ENCODE measurements around the gene PMM1. TPM values are rescaled to one million over a fixed set of nuclear protein-coding genes. Genes with fewer than 3 reads are reported as not detected.

PMM1 gene
- total RNA-seq, 4 donors from 2014 or later = 39.3 to 168 (median 73.1) TPM

DNA sequence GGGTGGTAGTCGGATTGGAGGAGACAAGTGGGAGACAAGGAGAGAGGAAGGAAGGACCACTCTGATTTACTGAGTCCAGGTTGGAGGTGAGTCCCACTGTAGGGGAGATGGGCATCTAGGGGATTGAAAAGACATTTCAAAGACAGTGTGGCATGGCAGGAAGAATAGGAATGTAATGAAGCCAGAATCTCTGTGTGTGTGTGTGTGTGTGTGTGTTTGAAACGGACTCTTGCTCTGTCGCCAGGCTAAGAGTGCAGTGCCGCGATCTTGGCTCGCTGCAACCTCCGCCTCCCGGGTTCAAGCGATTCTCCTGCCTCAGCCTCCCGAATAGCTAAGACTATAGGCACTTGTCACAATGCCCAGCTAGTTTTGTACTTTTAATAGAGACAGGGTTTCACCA, 33.1 kb downstream of the PMM1 start:
- no peak for DNase-seq (ENCODE audit: low spot score)
- TF ChIP-seq, protein P1, sequence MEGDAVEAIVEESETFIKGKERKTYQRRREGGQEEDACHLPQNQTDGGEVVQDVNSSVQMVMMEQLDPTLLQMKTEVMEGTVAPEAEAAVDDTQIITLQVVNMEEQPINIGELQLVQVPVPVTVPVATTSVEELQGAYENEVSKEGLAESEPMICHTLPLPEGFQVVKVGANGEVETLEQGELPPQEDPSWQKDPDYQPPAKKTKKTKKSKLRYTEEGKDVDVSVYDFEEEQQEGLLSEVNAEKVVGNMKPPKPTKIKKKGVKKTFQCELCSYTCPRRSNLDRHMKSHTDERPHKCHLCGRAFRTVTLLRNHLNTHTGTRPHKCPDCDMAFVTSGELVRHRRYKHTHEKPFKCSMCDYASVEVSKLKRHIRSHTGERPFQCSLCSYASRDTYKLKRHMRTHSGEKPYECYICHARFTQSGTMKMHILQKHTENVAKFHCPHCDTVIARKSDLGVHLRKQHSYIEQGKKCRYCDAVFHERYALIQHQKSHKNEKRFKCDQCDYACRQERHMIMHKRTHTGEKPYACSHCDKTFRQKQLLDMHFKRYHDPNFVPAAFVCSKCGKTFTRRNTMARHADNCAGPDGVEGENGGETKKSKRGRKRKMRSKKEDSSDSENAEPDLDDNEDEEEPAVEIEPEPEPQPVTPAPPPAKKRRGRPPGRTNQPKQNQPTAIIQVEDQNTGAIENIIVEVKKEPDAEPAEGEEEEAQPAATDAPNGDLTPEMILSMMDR (IDR thresholded peaks at IDR 0.05) = no peak
- ATAC-seq (ENCODE audit: low FRiP score) = no peak

DNA sequence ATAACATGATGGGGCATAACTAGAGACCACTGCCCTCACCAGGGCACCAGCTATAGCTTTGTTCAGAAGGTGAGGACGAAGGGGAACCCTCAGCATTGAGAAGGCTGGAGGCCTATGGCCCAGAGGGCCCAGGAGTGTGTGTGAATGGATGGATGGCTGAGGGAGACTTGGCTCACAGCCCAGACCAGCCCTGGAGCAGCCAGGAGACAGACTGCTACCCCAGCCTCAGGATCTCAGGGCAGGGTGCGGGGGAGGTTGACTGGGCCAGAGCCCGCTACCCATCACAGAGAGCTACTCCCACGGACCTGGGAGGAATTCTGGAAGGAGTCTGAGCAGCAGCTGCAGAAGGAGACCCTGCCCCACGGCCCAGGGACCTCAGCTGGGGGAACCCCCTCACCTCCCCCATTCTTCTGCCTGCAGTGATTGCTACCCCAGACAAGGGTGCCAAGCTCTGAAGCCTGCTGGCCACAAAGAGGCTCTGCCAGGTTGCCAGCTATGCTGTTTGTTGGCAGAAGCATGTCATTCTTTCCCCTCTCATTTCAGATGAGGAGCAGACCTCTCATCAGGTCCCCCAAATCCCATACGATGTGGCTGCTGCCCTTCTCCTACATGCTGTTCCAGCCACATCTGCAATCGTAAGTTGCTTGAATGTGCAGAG, 34.2 kb downstream of the PMM1 start:
- ATAC-seq (ENCODE audit: low FRiP score) (peak; percentile 18), DNase-seq (ENCODE audit: low spot score) (no peak)
- TF ChIP-seq, protein P1 (IDR thresholded peaks at IDR 0.05) = no peak

DNA sequence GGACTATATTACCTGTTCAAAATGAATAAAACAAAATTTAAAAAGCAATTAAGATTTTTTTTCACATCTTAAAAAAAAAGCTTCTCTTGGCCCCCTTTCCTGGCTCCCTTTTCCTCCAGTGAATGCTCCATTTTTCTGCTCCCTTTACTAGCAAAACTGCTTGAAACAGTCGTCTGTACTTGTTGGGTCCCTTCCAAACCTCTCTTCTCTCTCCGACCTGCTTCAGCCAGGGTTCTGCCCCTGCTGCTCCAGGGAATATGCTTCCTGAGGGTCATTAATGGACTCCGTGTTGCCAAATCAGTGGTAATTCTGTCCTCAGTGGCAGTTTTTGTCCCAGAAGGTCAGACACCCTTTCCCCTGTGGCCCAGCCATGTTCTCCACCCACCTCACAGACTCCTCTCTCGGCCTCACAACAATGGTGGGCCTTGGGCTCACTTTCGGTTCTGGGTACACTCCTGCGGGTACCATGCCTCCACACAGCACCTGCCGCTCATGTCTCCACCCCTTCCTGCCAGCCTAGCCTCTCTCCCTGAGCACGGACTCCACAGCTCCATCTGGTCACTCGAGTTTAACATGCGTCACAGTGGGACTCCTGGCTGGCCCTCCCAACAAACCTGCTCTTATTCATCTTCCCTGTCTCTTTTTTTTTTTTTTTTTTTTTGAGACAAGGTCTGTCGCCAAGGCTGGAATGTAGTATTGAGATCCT, 37.6 kb downstream of the PMM1 start:
- DNase-seq (ENCODE audit: low spot score) (no peak), ATAC-seq (ENCODE audit: low FRiP score) (no peak)
- TF ChIP-seq, protein P1 (IDR thresholded peaks at IDR 0.05) = no peak

DNA sequence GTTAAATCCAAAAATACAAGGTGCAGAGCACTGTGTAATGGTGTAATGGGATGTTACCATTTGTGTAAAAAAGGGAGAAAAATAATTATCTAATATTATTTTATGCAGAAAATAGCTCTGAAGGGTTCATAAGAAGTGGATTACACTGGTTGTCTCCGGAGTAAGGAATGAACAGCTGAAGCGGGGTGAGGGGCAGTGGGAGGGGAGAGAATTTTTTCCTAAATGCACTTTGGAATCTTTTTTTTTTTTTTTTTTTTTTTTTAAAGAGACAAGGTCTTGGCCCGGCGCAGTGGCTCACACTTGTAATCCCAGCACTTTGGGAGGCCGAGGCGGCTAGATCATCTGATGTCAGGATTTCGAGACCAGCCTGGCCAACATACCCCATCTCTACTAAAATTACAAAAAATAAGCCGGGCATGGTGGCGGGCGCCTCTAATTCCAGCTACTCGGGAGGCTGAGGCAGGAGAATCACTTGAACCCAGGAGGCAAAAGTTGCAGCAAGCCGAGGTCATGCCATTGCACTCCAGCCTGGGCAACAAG, 38.6 kb downstream of the PMM1 start:
- TF ChIP-seq, protein P1 (IDR thresholded peaks at IDR 0.05) = no peak
- DNase-seq (ENCODE audit: low spot score) (no peak), ATAC-seq (ENCODE audit: low FRiP score) (no peak)

DNA sequence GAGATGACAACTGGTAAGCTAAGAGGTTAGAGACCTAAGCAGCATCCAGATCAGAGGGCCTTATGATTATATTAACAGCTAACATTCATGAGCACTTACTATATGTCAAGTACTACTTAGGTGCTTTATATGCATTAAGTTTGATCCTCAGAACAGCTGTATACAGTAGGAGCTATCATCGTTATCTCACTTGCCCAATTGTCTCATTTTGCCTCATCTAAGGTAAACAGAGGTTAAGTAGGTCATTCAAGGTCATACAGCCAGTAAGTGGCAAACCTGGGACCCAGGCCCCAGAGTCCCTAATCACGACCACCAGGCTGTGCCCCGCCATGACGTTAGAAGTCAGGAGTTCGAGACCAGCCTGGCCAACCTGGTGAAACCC, 40.8 kb downstream of the PMM1 start:
- TF ChIP-seq, protein P1 (IDR thresholded peaks at IDR 0.05) = no peak
- no peak for ATAC-seq (ENCODE audit: low FRiP score)

DNA sequence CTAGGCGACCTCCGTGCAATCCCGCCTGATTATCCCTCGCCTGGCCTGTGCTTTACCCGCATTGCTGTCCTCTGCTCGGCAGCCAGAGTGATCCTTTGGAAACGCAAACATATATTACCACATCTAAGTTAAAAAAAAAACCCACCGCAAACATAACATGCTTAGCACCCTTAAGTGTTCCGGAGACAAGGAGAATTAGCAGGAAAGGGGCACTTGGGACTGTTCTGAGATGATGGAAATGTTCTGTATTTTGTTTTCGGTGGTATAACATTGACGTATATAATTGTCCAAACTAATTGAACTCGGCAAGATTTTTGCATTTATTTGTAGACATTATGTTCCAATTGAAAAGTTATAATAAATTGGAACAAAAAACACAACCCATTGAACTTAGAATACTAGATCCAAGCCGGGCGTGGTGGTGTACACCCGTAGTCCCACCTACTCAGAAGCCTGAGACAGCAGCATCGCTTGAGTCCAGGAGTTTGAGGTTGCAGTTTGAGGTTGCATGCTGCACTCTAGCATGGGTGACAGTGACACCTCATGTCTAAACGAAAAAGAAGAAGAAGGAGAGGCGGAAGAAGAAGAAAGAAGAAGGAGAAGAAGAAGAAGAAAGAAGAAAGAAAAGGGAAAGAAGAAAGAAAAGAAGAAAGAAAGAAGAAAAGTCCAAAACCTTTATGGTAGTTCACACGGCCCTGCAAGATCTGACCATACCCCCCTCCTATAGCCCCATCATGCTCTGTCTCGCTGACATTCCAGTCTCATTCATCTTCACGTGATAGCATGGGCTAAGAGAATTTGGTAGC, 44.8 kb downstream of the PMM1 start:
- TF ChIP-seq, protein P1 (IDR thresholded peaks at IDR 0.05) = no peak
- ATAC-seq (ENCODE audit: low FRiP score) = no peak
- no peak for DNase-seq (ENCODE audit: low spot score)

More for the DNA sequence above, 40.8 kb downstream of the PMM1 start:
- no peak for DNase-seq (ENCODE audit: low spot score)
